PC-9 (cell line): ENCODE results near the gene PITPNC1. TPM values are rescaled to one million over a fixed set of nuclear protein-coding genes. Genes with fewer than 3 reads are reported as not detected.

Source experiments
- BruUV-seq: library from RNA; stranded (reverse); fragments of 400-500 nt; replicated peaks from 2 replicates; lab custom pipeline; 2021; lab: Mats Ljungman, UMichigan
- CTCF ChIA-PET: fragments of 300-600 bp; sonication (Branson Sonifier 250); formaldehyde crosslinking; loops from one replicate; lab custom pipeline; 2022; ENCODE audit warnings: antibody characterized with exemption; lab: Charles Lee
- POLR2A ChIA-PET: fragments of 300-600 bp; sonication (Branson Sonifier 250); formaldehyde crosslinking; loops from one replicate; lab custom pipeline; 2022; ENCODE audit warnings: antibody characterized with exemption; ENCODE audit not compliant: unreplicated experiment; lab: Charles Lee
- DNase-seq, 2 experiments: peaks; one replicate each; pipeline versions ENCODE4 v3.0.0 to v3.0.0-alpha.2; 2015 to 2022; ENCODE audit warnings: mixed read lengths in 1 of 2
- H2AFZ ChIP-seq: fragments of 200-600 bp; sonication (generic); 2 replicates; pipeline ENCODE4 v1.8.1; 2017; ENCODE audit warnings: antibody characterized with exemption
- H3F3A ChIP-seq: fragments of 200-600 bp; sonication (generic); 2 replicates; pipeline ENCODE4 v1.8.1; 2017; ENCODE audit warnings: antibody characterized with exemption, mild to moderate bottlenecking, low read depth; ENCODE audit not compliant: insufficient read depth
- H3K27ac ChIP-seq: fragments of 200-600 bp; sonication (generic); 2 replicates; pipeline ENCODE4 v1.6.1; 2016; ENCODE audit warnings: mixed run types
- H3K27me3 ChIP-seq: fragments of 200-600 bp; sonication (generic); 2 replicates; pipeline ENCODE4 v1.6.1; 2016; ENCODE audit warnings: low read depth, mixed run types; ENCODE audit not compliant: insufficient read depth
- H3K36me3 ChIP-seq: fragments of 200-600 bp; sonication (generic); 2 replicates; pipeline ENCODE4 v1.6.1; 2016; ENCODE audit warnings: low read depth, mixed run types
- H3K4me1 ChIP-seq: fragments of 200-600 bp; sonication (generic); replicated peaks from 2 replicates; pipeline ENCODE4 v1.6.1; 2016; ENCODE audit warnings: mixed run types; ENCODE audit not compliant: insufficient read depth
- H3K4me2 ChIP-seq: fragments of 200-600 bp; sonication (generic); 2 replicates; pipeline ENCODE4 v1.6.1; 2017; ENCODE audit warnings: mixed run types
- H3K4me3 ChIP-seq: fragments of 200-600 bp; sonication (generic); 2 replicates; pipeline ENCODE4 v1.6.1; 2016; ENCODE audit warnings: mixed run types
- H3K79me2 ChIP-seq: fragments of 200-600 bp; sonication (generic); 2 replicates; pipeline ENCODE4 v1.6.1; 2017; ENCODE audit warnings: low read depth, mixed run types
- H3K9me2 ChIP-seq: fragments of 200-600 bp; sonication (generic); 2 replicates; pipeline ENCODE4 v1.8.1; 2017; ENCODE audit warnings: mild to moderate bottlenecking; ENCODE audit not compliant: insufficient read depth
- H3K9me3 ChIP-seq: fragments of 200-600 bp; sonication (generic); 2 replicates; pipeline ENCODE4 v1.8.1; 2016; ENCODE audit warnings: low read depth; ENCODE audit not compliant: insufficient read depth
- H4K20me1 ChIP-seq: fragments of 200-600 bp; sonication (generic); 2 replicates; pipeline ENCODE4 v1.8.1; 2017; ENCODE audit not compliant: insufficient read depth
- EZH2 ChIP-seq: fragments of 200-600 bp; sonication (generic); IDR thresholded peaks from 2 replicates; pipeline ENCODE4 v1.8.0; 2017; ENCODE audit warnings: antibody characterized with exemption, low read depth
- intact Hi-C: fragments of 100-400 bp; cut with micrococcal nuclease; formaldehyde crosslinking; loops from one replicate; pipeline ENCODE4 v1.10.0; 2022; ENCODE audit not compliant: unreplicated experiment
- total RNA-seq: library from RNA; stranded (reverse); gene quantifications from 2 replicates; pipeline ENCODE4 v1.2.3, GENCODE V29; 2021
- TF ChIP-seq, protein P1 (sequence below): fragments of 200-600 bp; sonication (generic); conservative IDR thresholded peaks from 2 replicates; pipeline ENCODE4 v1.6.1; 2017; ENCODE audit warnings: mixed run types, antibody characterized with exemption, mild to moderate bottlenecking, moderate library complexity

The PITPNC1 gene
- total RNA-seq, 1 experiment from 2014 or later, result 6.0 TPM

DNA sequence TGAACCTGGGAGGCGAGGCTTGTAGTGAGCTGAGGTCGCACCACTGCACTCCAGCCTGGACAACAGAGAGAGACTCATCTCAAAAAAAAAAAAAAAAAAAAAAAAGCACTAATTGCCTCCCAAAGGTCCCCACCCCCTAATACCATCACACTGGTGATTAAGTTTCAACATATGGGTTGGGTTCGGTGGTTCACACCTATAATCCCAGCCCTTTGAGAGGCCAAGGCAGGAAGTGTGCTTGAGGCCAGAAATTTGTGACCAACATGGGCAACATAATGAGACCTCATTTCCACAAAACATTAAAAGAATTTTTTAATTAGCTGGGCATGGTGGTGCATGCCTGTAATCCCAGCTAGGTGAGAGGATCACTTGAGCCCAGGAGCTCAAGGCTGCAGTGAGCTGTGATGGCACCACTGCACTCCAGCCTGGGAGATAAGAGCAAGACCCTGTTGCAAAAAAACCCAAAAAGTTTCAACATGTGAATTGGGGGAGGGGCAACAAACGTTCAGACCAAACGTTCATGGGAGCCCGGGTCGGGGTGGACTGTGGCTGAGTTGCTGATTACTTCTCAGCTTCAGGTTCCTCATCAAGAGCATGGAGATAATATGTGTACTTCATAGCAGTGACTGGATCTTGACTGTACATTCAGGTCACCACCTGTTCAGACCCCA is 278.5 kb downstream of the PITPNC1 start:
- Histone ChIP-seq H3K9me3 (peaks cover 7% of the 10 kb centered on the region; the same call in 1 of the 2 replicates), H3F3A (no peaks in the 10 kb centered on the region), H3K79me2 (no peaks in the 10 kb centered on the region), H3K27me3 (no peaks in the 10 kb centered on the region), H3K4me2 (no peak overlapping the region), H3K36me3 (no peaks in the 10 kb centered on the region), H3K27ac (no peak overlapping the region), H2AFZ (no peak overlapping the region), H3K9me2 (no peaks in the 10 kb centered on the region), H4K20me1 (no peaks in the 10 kb centered on the region), H3K4me3 (no peak overlapping the region), H3K4me1 (no peaks in the 10 kb centered on the region)
- no peak for DNase-seq
- POLR2A ChIA-PET, result no interaction called here
- intact Hi-C loops, result no loop called here
- CTCF ChIA-PET, result no interaction called here
- BruUV-seq, result no TSS peak
- TF ChIP-seq EZH2, result no peak
- TF ChIP-seq, protein P1, sequence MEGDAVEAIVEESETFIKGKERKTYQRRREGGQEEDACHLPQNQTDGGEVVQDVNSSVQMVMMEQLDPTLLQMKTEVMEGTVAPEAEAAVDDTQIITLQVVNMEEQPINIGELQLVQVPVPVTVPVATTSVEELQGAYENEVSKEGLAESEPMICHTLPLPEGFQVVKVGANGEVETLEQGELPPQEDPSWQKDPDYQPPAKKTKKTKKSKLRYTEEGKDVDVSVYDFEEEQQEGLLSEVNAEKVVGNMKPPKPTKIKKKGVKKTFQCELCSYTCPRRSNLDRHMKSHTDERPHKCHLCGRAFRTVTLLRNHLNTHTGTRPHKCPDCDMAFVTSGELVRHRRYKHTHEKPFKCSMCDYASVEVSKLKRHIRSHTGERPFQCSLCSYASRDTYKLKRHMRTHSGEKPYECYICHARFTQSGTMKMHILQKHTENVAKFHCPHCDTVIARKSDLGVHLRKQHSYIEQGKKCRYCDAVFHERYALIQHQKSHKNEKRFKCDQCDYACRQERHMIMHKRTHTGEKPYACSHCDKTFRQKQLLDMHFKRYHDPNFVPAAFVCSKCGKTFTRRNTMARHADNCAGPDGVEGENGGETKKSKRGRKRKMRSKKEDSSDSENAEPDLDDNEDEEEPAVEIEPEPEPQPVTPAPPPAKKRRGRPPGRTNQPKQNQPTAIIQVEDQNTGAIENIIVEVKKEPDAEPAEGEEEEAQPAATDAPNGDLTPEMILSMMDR, result no peak

DNA sequence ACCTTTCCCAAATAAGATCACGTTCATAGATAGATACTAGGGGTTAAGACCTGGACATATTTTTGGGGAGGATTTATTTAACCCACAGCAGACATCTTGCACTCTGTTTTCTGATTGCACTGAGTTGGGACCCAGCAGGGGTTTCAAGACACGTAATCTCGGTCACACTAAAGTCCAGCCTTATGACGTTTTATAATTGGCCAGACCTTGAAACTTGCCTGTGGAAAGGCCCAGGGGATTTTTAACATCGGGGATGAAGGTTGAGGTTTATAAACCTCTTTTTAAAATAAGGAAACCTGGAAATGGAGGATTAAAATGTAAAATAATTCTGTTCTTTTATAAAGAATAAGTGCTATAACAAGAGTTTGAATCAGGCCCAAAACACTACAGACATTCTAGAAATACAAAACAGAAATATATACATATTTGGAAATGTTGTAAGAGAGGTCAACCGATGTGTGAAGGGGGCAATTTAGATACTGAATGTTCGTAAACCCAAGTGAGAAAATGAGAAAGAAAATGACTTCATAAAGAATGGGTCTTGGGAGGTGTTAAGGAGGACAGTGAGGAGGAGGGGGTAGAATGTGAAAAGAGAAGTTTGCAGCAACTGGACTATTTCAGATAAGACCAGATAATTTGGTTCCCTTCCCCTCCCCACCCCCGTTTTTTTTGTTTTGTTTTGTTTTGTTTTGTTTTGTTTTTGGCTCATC is 279.6 kb downstream of the PITPNC1 start:
- CTCF ChIA-PET, result no interaction called here
- Histone ChIP-seq H3K36me3 (no peaks in the 10 kb centered on the region), H4K20me1 (no peaks in the 10 kb centered on the region), H3K4me2 (no peak overlapping the region), H2AFZ (no peak overlapping the region), H3K9me3 (peaks cover 7% of the 10 kb centered on the region; the same call in 1 of the 2 replicates), H3K27me3 (no peaks in the 10 kb centered on the region), H3K4me1 (no peaks in the 10 kb centered on the region), H3K4me3 (no peak overlapping the region), H3F3A (no peaks in the 10 kb centered on the region), H3K9me2 (no peaks in the 10 kb centered on the region), H3K27ac (no peak overlapping the region), H3K79me2 (no peaks in the 10 kb centered on the region)
- TF ChIP-seq EZH2, result no peak
- TF ChIP-seq, protein P1, result no peak
- no peak for DNase-seq
- BruUV-seq, result no TSS peak
- intact Hi-C loops, result no loop called here
- POLR2A ChIA-PET, result no interaction called here

DNA sequence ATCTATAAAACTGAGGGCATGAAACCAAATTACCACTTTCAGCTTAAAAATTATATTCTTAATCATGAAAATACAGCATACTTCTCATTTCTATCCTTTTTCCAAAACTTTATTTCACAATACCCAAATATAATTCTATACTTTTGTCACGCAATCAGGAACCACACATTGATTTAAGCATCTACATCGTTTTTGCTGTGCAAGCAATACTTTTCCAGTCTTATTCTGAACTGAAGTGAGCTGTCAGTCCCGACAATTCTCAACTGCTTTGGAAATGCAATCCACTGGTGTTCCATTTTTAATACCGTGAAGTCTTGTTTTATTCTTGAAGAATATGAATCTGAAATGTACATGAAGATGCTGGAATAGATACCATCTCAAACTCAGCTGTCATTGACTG is 280.5 kb downstream of the PITPNC1 start:
- Histone ChIP-seq H3K27me3 (no peaks in the 10 kb centered on the region), H3F3A (no peaks in the 10 kb centered on the region), H3K79me2 (no peaks in the 10 kb centered on the region), H3K4me3 (no peak overlapping the region), H4K20me1 (no peaks in the 10 kb centered on the region), H2AFZ (no peak overlapping the region), H3K36me3 (no peaks in the 10 kb centered on the region), H3K9me3 (peaks cover 7% of the 10 kb centered on the region; the same call in 1 of the 2 replicates), H3K27ac (no peak overlapping the region), H3K9me2 (no peaks in the 10 kb centered on the region), H3K4me1 (no peaks in the 10 kb centered on the region), H3K4me2 (no peak overlapping the region)
- TF ChIP-seq EZH2, result no peak
- TF ChIP-seq, protein P1, result no peak
- POLR2A ChIA-PET, result no interaction called here
- intact Hi-C loops, result no loop called here
- CTCF ChIA-PET, result no interaction called here
- no TSS peak for BruUV-seq
- no peak for DNase-seq
